ENCODE data around the gene ZNF513. TPM values are rescaled to one million over a fixed set of nuclear protein-coding genes. Genes with fewer than 3 reads are reported as not detected.

ZNF513 gene
- total RNA-seq, 1 experiment from 2014 or later = 23.6 TPM

- TF ChIP-seq, protein P1, sequence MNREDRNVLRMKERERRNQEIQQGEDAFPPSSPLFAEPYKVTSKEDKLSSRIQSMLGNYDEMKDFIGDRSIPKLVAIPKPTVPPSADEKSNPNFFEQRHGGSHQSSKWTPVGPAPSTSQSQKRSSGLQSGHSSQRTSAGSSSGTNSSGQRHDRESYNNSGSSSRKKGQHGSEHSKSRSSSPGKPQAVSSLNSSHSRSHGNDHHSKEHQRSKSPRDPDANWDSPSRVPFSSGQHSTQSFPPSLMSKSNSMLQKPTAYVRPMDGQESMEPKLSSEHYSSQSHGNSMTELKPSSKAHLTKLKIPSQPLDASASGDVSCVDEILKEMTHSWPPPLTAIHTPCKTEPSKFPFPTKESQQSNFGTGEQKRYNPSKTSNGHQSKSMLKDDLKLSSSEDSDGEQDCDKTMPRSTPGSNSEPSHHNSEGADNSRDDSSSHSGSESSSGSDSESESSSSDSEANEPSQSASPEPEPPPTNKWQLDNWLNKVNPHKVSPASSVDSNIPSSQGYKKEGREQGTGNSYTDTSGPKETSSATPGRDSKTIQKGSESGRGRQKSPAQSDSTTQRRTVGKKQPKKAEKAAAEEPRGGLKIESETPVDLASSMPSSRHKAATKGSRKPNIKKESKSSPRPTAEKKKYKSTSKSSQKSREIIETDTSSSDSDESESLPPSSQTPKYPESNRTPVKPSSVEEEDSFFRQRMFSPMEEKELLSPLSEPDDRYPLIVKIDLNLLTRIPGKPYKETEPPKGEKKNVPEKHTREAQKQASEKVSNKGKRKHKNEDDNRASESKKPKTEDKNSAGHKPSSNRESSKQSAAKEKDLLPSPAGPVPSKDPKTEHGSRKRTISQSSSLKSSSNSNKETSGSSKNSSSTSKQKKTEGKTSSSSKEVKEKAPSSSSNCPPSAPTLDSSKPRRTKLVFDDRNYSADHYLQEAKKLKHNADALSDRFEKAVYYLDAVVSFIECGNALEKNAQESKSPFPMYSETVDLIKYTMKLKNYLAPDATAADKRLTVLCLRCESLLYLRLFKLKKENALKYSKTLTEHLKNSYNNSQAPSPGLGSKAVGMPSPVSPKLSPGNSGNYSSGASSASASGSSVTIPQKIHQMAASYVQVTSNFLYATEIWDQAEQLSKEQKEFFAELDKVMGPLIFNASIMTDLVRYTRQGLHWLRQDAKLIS (CRISPR knock-in tag; IDR thresholded peaks at IDR 0.05; ENCODE audit: borderline replicate concordance) = no peak
- no peak for TF ChIP-seq FOXJ3 (CRISPR knock-in tag; IDR thresholded peaks at IDR 0.05; ENCODE audit: borderline replicate concordance)
- peak; percentile 91 for TF ChIP-seq NR2C2 (CRISPR knock-in tag; IDR thresholded peaks at IDR 0.05)
- TF ChIP-seq ZNF263 (CRISPR knock-in tag; IDR thresholded peaks at IDR 0.05; ENCODE audit: low read depth) = no peak
- no peak for TF ChIP-seq ZNF138 (CRISPR knock-in tag; conservative IDR thresholded peaks at IDR 0.05)
- TF ChIP-seq ELF4 (CRISPR knock-in tag; IDR thresholded peaks at IDR 0.05; ENCODE audit: low read depth) = no peak
- TF ChIP-seq GABPB1 (CRISPR knock-in tag; IDR thresholded peaks at IDR 0.05) = peak; percentile 70; the same call in 1 of the 2 replicates
- TF ChIP-seq ZBTB43 (CRISPR knock-in tag; IDR thresholded peaks at IDR 0.05) = no peak
- TF ChIP-seq NFATC4 (CRISPR knock-in tag; IDR thresholded peaks at IDR 0.05) = no peak
- peak; percentile 61; the same call in 1 of the 2 replicates for TF ChIP-seq PRRX2 (CRISPR knock-in tag; IDR thresholded peaks at IDR 0.05)
- TF ChIP-seq ZNF219 (CRISPR knock-in tag; IDR thresholded peaks at IDR 0.05; ENCODE audit: borderline replicate concordance) = no peak
- TF ChIP-seq TCF7 (CRISPR knock-in tag; IDR thresholded peaks at IDR 0.05; ENCODE audit: low read depth) = no peak
- TF ChIP-seq NR1H2 (CRISPR knock-in tag; IDR thresholded peaks at IDR 0.05) = no peak
- TF ChIP-seq JAZF1 (CRISPR knock-in tag; IDR thresholded peaks at IDR 0.05) = no peak
- TF ChIP-seq ZNF232 (CRISPR knock-in tag; IDR thresholded peaks at IDR 0.05) = no peak
- no peak for TF ChIP-seq ZNF121 (CRISPR knock-in tag; IDR thresholded peaks at IDR 0.05)
- TF ChIP-seq, protein P2, sequence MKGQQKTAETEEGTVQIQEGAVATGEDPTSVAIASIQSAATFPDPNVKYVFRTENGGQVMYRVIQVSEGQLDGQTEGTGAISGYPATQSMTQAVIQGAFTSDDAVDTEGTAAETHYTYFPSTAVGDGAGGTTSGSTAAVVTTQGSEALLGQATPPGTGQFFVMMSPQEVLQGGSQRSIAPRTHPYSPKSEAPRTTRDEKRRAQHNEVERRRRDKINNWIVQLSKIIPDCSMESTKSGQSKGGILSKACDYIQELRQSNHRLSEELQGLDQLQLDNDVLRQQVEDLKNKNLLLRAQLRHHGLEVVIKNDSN (CRISPR knock-in tag; IDR thresholded peaks at IDR 0.05) = no peak
- no peak for TF ChIP-seq ZNF396 (CRISPR knock-in tag; IDR thresholded peaks at IDR 0.05; ENCODE audit: borderline replicate concordance)
- TF ChIP-seq TEAD4 (CRISPR knock-in tag; IDR thresholded peaks at IDR 0.05) = no peak
- TF ChIP-seq, protein P3, sequence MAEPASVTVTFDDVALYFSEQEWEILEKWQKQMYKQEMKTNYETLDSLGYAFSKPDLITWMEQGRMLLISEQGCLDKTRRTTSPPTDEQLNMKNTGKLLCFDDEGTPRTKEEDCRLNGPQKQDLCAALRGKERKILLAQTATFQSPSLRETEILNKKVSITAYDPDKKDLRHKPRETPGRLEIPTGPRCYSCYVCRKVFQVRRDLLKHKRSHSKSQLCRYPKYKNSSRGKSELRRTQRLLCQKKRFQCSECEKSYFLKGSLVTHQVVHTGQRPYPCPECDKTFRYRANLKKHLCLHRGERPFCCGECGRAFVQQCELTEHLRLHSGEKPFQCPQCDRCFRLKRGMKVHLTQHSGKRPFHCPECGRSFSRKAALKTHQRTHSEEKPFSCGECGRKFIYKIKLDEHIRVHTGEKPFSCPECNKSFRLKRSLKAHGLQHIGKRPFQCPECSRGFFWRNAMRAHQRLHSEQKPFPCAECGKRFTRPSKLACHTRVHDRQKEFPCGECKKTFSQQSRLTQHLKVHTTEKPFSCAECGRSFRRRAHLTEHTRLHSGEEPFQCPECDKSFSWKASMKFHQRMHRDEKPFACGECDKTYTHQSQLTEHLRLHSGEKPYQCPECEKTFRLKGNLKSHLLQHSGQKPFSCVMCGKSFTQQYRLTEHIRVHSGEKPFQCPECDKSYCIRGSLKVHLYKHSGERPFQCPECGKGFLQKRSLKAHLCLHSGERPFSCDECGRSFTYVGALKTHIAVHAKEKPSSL (CRISPR knock-in tag; conservative IDR thresholded peaks at IDR 0.05) = no peak
Measured at GRCh38 chr2:27380626-27381545, at the start of gene ZNF513 (continued).

Measured in WTC11 (cell line).